K562 (cell line): ENCODE results near the gene ABHD13. TPM values are rescaled to one million over a fixed set of nuclear protein-coding genes. Genes with fewer than 3 reads are reported as not detected.

Source experiments
- ATAC-seq: fragments of 200-7000 bp; cut with Tn5 transposase; 3 replicates; pipeline ENCODE4 v1.9.1; 2020; ENCODE audit warnings: moderate library complexity
- BruUV-seq: library from RNA; stranded (reverse); fragments of 400-500 nt; replicated peaks from 2 replicates; lab custom pipeline; 2021; lab: Mats Ljungman, UMichigan
- CTCF ChIA-PET: fragments of 300-600 bp; formaldehyde crosslinking; extraction: SDS; loops from one replicate; lab custom pipeline; 2021; ENCODE audit warnings: low intra/inter-chr PET ratio; lab: Yijun Ruan, JAX
- POLR2A ChIA-PET: fragments of 300-600, 350-650 bp; sonication (Branson Sonifier 250); formaldehyde crosslinking; extraction: SDS; loops from one replicate; lab custom pipeline; 2021; ENCODE audit warnings: antibody characterized with exemption, inconsistent platforms; lab: Yijun Ruan, JAX
- DNase-seq, 4 experiments: peaks; one replicate each; pipeline versions ENCODE4 v3.0.0 to v3.0.0-alpha.2; 2011 to 2018; ENCODE audit warnings: low spot score in 3 of 4, mixed read lengths in 3 of 4; ENCODE audit errors: extremely low read depth in 1 of 4
- FAIRE-seq: peaks from 2 replicates; lab custom pipeline; 2011; peaks lifted over from hg19 to GRCh38; lab: Jason Lieb, UNC
- H2AFZ ChIP-seq: 2 replicates; pipeline ENCODE4 v1.6.0; 2011; ENCODE audit warnings: low read depth, low read length, control low read depth, inconsistent platforms
- H3K27ac ChIP-seq: fragments of 200-600 bp; 3 replicates; pipeline ENCODE4 v1.8.0; 2011; ENCODE audit warnings: low read depth, mild to moderate bottlenecking, control low read depth, inconsistent platforms, low read length, moderate library complexity, mixed read lengths; ENCODE audit errors: extremely low read depth
- H3K27me3 ChIP-seq, 2 experiments: fragments of 300-600 bp in 1 of 2; 2 replicates in 1 of 2; 3 replicates in 1 of 2; pipeline versions ENCODE4 v1.6.0 to v1.8.0; 2011; ENCODE audit warnings: inconsistent platforms in 2 of 2, low read length in 2 of 2, mild to moderate bottlenecking in 1 of 2, mixed read lengths in 1 of 2, moderate library complexity in 1 of 2; ENCODE audit not compliant: control insufficient read depth in 2 of 2, insufficient read depth in 2 of 2
- H3K36me3 ChIP-seq: fragments of 300-600 bp; 3 replicates; pipeline ENCODE4 v1.8.0; 2011; ENCODE audit warnings: mild to moderate bottlenecking, low read length, inconsistent platforms; ENCODE audit not compliant: control insufficient read depth, insufficient read depth
- H3K4me1 ChIP-seq, 2 experiments: fragments of 200-600 bp in 1 of 2; replicated peaks in 1 of 2; 2 replicates in 1 of 2; 3 replicates in 1 of 2; pipeline versions ENCODE4 v1.5.1 to v1.8.0; 2011; ENCODE audit warnings: inconsistent platforms in 2 of 2, low read length in 2 of 2, mild to moderate bottlenecking in 1 of 2, mixed read lengths in 1 of 2, moderate library complexity in 1 of 2; ENCODE audit not compliant: control insufficient read depth in 2 of 2, insufficient read depth in 2 of 2
- H3K4me2 ChIP-seq: 2 replicates; pipeline ENCODE4 v1.6.1; 2011; ENCODE audit warnings: low read length, control low read depth, inconsistent platforms, mixed read lengths; ENCODE audit not compliant: insufficient read depth
- H3K4me3 ChIP-seq: fragments of 200-600 bp; sonication (generic), shearing (Covaris generic); 2 replicates; pipeline ENCODE4 v1.5.1; 2016; ENCODE audit warnings: control low read depth, inconsistent platforms
- H3K79me2 ChIP-seq: fragments of 200-600 bp; 3 replicates; pipeline ENCODE4 v1.8.0; 2011; ENCODE audit warnings: low read length, inconsistent platforms; ENCODE audit not compliant: control insufficient read depth, insufficient read depth
- H3K9ac ChIP-seq, 2 experiments: 2 replicates each; pipeline versions ENCODE4 v1.6.0 to v1.6.1; 2011; ENCODE audit warnings: low read depth in 2 of 2, low read length in 2 of 2, control low read depth in 1 of 2, inconsistent platforms in 1 of 2, mild to moderate bottlenecking in 1 of 2, mixed read lengths in 1 of 2; ENCODE audit not compliant: insufficient read depth in 1 of 2
- H3K9me1 ChIP-seq: one replicate; pipeline ENCODE4 v1.6.0; 2011; ENCODE audit warnings: inconsistent platforms, mild to moderate bottlenecking, low read length, moderate library complexity; ENCODE audit not compliant: control insufficient read depth, insufficient read depth
- H3K9me3 ChIP-seq: replicated peaks from 2 replicates; pipeline ENCODE4 v1.5.1; 2011; ENCODE audit warnings: low read depth, low read length, inconsistent platforms; ENCODE audit not compliant: control insufficient read depth, insufficient read depth
- H4K20me1 ChIP-seq: replicated peaks from 2 replicates; pipeline ENCODE4 v1.6.1; 2011; ENCODE audit warnings: low read length, inconsistent platforms, mixed read lengths; ENCODE audit not compliant: control insufficient read depth, insufficient read depth
- CBX1 ChIP-seq: sonication (generic); IDR thresholded peaks from 2 replicates; pipeline ENCODE4 v1.6.1; 2016; ENCODE audit warnings: antibody characterized with exemption, low read depth, mild to moderate bottlenecking
- CEBPB ChIP-seq: fragments of 450-650 bp; IDR thresholded peaks from 2 replicates; pipeline ENCODE4 v1.6.1; 2016; ENCODE audit warnings: missing genetic modification characterization, missing compliant biosample characterization
- GTF2B ChIP-seq: IDR thresholded peaks from 2 replicates; pipeline ENCODE4 v1.6.1; 2011; ENCODE audit not compliant: insufficient read length; ENCODE audit errors: extremely low read depth
- HES1 ChIP-seq: fragments of 450-650 bp; IDR thresholded peaks from 2 replicates; pipeline ENCODE4 v1.6.1; 2016; ENCODE audit warnings: low read depth, mild to moderate bottlenecking, moderate library complexity
- MXD1 ChIP-seq: fragments of 250-450 bp; sonication (Bioruptor Pico); IDR thresholded peaks from 2 replicates; pipeline ENCODE4 v1.8.0; 2021; ENCODE audit warnings: borderline replicate concordance, mild to moderate bottlenecking, moderate library complexity; ENCODE audit not compliant: poor library complexity, severe bottlenecking
- POLR2AphosphoS5 ChIP-seq: IDR thresholded peaks from 2 replicates; pipeline ENCODE4 v1.6.1; 2011; ENCODE audit warnings: mild to moderate bottlenecking, low read depth, low read length, moderate library complexity; ENCODE audit not compliant: control insufficient read depth, insufficient read depth
- SNIP1 ChIP-seq: fragments of 450-650 bp; IDR thresholded peaks from 2 replicates; pipeline ENCODE4 v1.7.1; 2017; ENCODE audit warnings: low read depth, mild to moderate bottlenecking
- TAF1 ChIP-seq: IDR thresholded peaks from 2 replicates; pipeline ENCODE4 v1.6.1; 2011; ENCODE audit warnings: mild to moderate bottlenecking, low read length, moderate library complexity; ENCODE audit not compliant: insufficient read depth, control insufficient read depth, severe bottlenecking; ENCODE audit errors: extremely low read depth
- TAL1 ChIP-seq: fragments of 450-650 bp; IDR thresholded peaks from 2 replicates; pipeline ENCODE4 v1.6.1; 2016; ENCODE audit warnings: mild to moderate bottlenecking
- ZBTB7A ChIP-seq: IDR thresholded peaks from 2 replicates; pipeline ENCODE4 v1.6.1; 2011; ENCODE audit warnings: low read depth, mild to moderate bottlenecking, low read length, moderate library complexity, borderline replicate concordance; ENCODE audit not compliant: control insufficient read depth
- ZNF551 ChIP-seq: fragments of 250-450 bp; sonication (Bioruptor Pico); IDR thresholded peaks from 2 replicates; pipeline ENCODE4 v1.5.0; 2021; ENCODE audit warnings: mild to moderate bottlenecking, moderate library complexity
- ZNF57 ChIP-seq: fragments of 450-650 bp; formaldehyde crosslinking; IDR thresholded peaks from 2 replicates; pipeline ENCODE4 v1.4.0; 2020; ENCODE audit warnings: mild to moderate bottlenecking, moderate library complexity
- ZNF778 ChIP-seq: fragments of 450-650 bp; formaldehyde crosslinking; IDR thresholded peaks from 2 replicates; pipeline ENCODE4 v1.4.0; 2020; ENCODE audit warnings: mild to moderate bottlenecking, moderate library complexity
- WGBS: fragments of 100-300 bp; shearing (Covaris generic); methylation state at CpG from one replicate; pipeline ENCODE4 v1.1.6; 2016; ENCODE audit warnings: low coverage, mixed read lengths; ENCODE audit not compliant: insufficient coverage; ENCODE audit errors: missing lambda C conversion rate; 5-methylcytosine and 5-hydroxymethylcytosine counted together
- in situ Hi-C: fragments of 300-500 bp; cut with MboI; formaldehyde crosslinking; loops from 4 replicates; pipeline ENCODE4 v1.15.0; 2018; ENCODE audit warnings: inconsistent platforms, mixed read lengths
- intact Hi-C: fragments of 100-400 bp; cut with micrococcal nuclease; formaldehyde crosslinking; loops from 2 replicates; pipeline ENCODE4 v1.14.2; 2022
- polyA plus RNA-seq, 8 experiments: library from polyadenylated mRNA; depleted of rRNA in 4 of 8; stranded (reverse) in 5 of 8; unstranded in 3 of 8; fragments of >200 nt; fragmentation: Nextera tagmentation in 2 of 8; fragmentation: Illumina TruSeq in 1 of 8; extraction: Ambion mirVana in 2 of 8; extraction: Trizol in 1 of 8; gene quantifications; 2 replicates each; pipeline versions ENCODE4 v1.2.1 to v1.2.3, GENCODE V29; 2011 to 2014; ENCODE audit warnings: inconsistent platforms in 1 of 8, missing spikeins in 1 of 8
- total RNA-seq, 7 experiments: library from RNA; depleted of rRNA in 6 of 7; stranded (reverse); fragments of >200 nt in 6 of 7; fragmentation: Illumina TruSeq in 2 of 7; extraction: Trizol in 2 of 7; gene quantifications; 2 replicates each; pipeline versions ENCODE4 v1.2.1 to v1.2.3, GENCODE V29; 2011 to 2021; ENCODE audit warnings: low replicate concordance in 1 of 7

The ABHD13 gene
- total and polyA plus RNA-seq, 9 of the 15 experiments (the other 6 are each of a cell fraction or from before 2014, with no cell fraction given), result 1.7 to 7.0 (median 4.1) TPM

- no peak for TF ChIP-seq ZNF551 (CRISPR knock-in tag)
- peak; percentile 43 for TF ChIP-seq CEBPB (tag)
- Histone ChIP-seq H4K20me1 (no peaks in the 10 kb centered on the region), H3K9ac (no peak overlapping the region), H3K9me3 (no peaks in the 10 kb centered on the region), H3K27me3 (no peaks in the 10 kb centered on the region), H3K79me2 (no peaks in the 10 kb centered on the region), H3K36me3 (no peaks in the 10 kb centered on the region), H3K4me2 (no peak overlapping the region), H3K27ac (no peak overlapping the region), H2AFZ (no peak overlapping the region), H3K9me1 (no peaks in the 10 kb centered on the region), H3K4me1 (peaks cover 0 to 5% of the 10 kb centered on the region in 2 experiments; a peak in 4 of 5 replicates), H3K4me3 (no peak overlapping the region)
- in situ Hi-C loops (no loop called here), intact Hi-C loops (loop anchor here (5.0 kb wide), 1 partner anchor 47 kb away; no protein-coding TSS in a partner anchor)
- CTCF ChIA-PET, result no interaction called here
- POLR2A ChIA-PET, result no interaction called here
- ATAC-seq (no peak), DNase-seq (no peak), FAIRE-seq (no peak)
- no TSS peak for BruUV-seq
Measured at GRCh38 chr13:108274718-108275117, 56.5 kb downstream of the ABHD13 start.

- no TSS peak for BruUV-seq
- peak in 1 of 4 experiments; percentile 40 for DNase-seq
- intact Hi-C loops, result loop anchor here (5.0 kb wide), 1 partner anchor 49 kb away; no protein-coding TSS in a partner anchor
- H3K9me3 ChIP-seq, result no peaks in the 10 kb centered on the region
- POLR2A ChIA-PET, result interaction anchor here (0.6 kb wide), 1 partner anchor 161 kb away, joined by 3 read pairs; no protein-coding TSS in a partner anchor
- no peaks in the 10 kb centered on the region for H3K36me3 ChIP-seq
- no peak overlapping the region for H3K9ac ChIP-seq
- no peak overlapping the region for H3K4me3 ChIP-seq
- in situ Hi-C loops, result no loop called here
- peak; percentile 71 for FAIRE-seq
- no peaks in the 10 kb centered on the region for H3K79me2 ChIP-seq
- peak overlapping the region; percentile 18; the same call in 1 of the 2 replicates for H3K4me2 ChIP-seq
- no peaks in the 10 kb centered on the region for H4K20me1 ChIP-seq
- no peaks in the 10 kb centered on the region for H3K9me1 ChIP-seq
- no peaks in the 10 kb centered on the region; a peak in 1 of 5 replicates for H3K4me1 ChIP-seq
- ATAC-seq, result peak; percentile 67
- WGBS, result 14% methylated on average over 5 of the region's 6 CpGs
- CTCF ChIA-PET, result no interaction called here
- no peaks in the 10 kb centered on the region for H3K27me3 ChIP-seq
- H2AFZ ChIP-seq, result peak overlapping the region; percentile 47
- H3K27ac ChIP-seq, result no peak overlapping the region; the same call in 2 of the 3 replicates
- TF ChIP-seq CBX1, result no peak
- TF ChIP-seq TAL1, result no peak
- TF ChIP-seq SNIP1, result no peak
- TF ChIP-seq ZNF57 (CRISPR knock-in tag), result no peak
- TF ChIP-seq ZBTB7A, result no peak
- TF ChIP-seq TAF1, result no peak
- TF ChIP-seq ZNF778 (CRISPR knock-in tag), result no peak
- TF ChIP-seq POLR2AphosphoS5, result no peak
- TF ChIP-seq GTF2B, result no peak
- TF ChIP-seq HES1, result no peak
- no peak for TF ChIP-seq MXD1
Measured at GRCh38 chr13:108276060-108276459, 57.9 kb downstream of the ABHD13 start.
